Fibroblast of mammary gland (primary cell): ENCODE measurements around the gene MAP3K4.
A peak's percentile ranks its signal among the peaks of the same experiment; 100 is the strongest.

Experiments
- DNase-seq: peaks from one replicate; pipeline ENCODE4 v3.0.0-alpha.2; 2010; ENCODE audit warnings: low read depth
- H3K4me3 ChIP-seq: 2 replicates; pipeline ENCODE4 v1.5.1; 2011; ENCODE audit warnings: low read depth, mild to moderate bottlenecking, low read length, moderate library complexity; ENCODE audit not compliant: control insufficient read depth
- CTCF ChIP-seq: conservative IDR thresholded peaks from 2 replicates; pipeline ENCODE4 v1.5.1; 2011; ENCODE audit warnings: low read depth, low read length, inconsistent platforms; ENCODE audit not compliant: control insufficient read depth, insufficient read depth

Gene MAP3K4

DNA sequence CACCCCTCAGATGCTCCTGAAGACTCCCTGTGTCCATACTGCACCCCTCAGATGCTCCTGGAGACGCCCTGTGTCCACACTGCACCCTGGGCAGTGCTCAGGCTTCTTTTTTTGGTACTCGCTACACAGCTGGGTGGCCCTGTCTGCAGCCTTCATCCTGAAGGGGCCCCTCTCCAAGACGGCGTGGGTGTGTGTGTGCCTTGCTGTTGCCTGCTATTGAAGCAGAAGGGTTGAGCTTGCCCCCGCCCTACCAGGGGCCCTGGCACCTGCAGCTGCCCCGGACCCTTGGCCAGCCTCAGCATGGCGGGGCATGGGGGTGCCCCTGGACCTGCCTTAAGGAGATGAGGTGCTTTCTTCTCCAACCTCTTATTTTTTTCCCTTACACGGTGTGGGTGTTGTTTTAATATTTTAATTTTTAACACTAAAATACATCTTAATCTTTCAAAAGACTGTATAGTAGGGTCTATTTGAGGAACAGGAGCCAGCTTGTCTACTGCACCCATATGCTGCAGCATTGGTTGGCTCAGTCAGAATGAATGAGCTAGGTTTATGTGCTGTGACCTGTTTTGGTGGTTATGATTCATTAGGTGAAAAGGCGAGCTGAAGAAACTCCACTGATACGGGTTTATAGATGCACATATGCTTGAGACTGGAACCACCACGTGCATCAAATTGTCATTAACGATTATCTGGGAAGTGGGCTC is 146.4 kb downstream of the MAP3K4 start:
- TF ChIP-seq CTCF = no peak
- no peak overlapping the region for H3K4me3 ChIP-seq
- peak; percentile 73 for DNase-seq

DNA sequence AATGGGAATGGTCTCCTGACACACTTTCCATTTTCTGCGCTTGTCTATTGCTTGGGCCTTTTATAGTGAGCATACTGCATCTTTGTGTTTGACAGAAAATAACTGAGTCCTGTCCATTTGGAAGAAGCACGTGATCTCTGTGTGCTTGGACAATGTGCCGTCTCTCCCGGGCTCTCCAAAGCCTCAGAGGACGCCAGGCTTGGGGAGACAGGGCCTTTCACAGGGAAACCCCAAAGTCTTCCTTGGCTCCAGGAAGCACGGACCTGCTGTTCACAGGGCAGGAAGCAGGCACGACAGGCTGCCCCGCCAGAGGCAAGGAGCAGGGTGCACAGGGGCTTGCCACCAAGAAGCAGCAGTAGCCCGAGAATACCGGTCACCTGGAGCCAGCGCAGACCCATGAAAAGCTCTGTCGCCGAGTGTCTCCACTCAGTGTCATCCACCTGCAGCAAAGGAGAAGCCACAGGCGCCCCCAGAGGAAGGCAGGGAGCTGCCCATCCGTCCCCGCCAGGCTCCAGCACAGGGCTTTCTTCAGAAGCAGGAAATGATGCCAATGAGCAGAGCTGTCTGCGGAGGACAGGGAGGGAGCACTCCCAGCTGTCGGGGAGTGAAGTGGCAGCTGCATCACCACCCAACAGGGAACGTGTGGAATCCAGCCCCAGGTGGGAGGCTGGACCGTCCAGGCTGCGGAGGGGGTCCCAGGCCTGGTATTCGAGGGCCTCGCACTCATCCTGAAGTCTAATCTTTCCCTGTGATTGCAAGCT is 147.2 kb downstream of the MAP3K4 start:
- TF ChIP-seq CTCF = no peak
- no peak for DNase-seq
- no peak overlapping the region for H3K4me3 ChIP-seq

DNA sequence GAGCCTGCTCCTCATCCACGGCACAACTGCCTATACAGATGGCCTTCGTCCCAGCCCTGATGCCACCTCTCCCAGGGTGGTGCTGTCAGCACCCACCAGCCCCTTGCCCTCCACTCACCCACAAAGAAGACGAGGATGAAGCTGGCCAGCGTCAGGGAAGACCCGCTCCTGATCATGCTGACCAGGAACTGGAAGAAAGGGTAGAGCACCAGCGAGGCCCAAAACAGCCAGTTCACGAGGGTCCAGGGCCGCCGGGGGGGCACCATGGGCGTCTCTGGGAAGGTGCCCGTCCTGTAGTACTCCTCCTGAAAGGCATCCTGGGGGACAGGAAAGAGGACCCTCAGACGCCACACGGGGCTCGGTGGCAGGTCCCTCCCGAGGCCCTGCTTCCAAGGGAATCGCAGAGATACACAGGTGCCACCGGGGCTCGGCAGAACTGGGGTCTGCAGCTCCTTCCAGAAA is 147.8 kb downstream of the MAP3K4 start:
- no peak for DNase-seq
- no peak for TF ChIP-seq CTCF

GRCh38 chr6:161139766-161140553 is 148.4 kb downstream of the MAP3K4 start:
- TF ChIP-seq CTCF = no peak
- no peak overlapping the region for H3K4me3 ChIP-seq
- peak; percentile 48 for DNase-seq

More for the DNA sequence above, 147.8 kb downstream of the MAP3K4 start:
- H3K4me3 ChIP-seq = no peak overlapping the region

GRCh38 chr6:161140554-161140875 is 148.9 kb downstream of the MAP3K4 start:
- DNase-seq = no peak
- no peak overlapping the region for H3K4me3 ChIP-seq
- no peak for TF ChIP-seq CTCF

GRCh38 chr6:161141173-161141572 is 149.6 kb downstream of the MAP3K4 start:
- TF ChIP-seq CTCF = no peak
- DNase-seq = peak; percentile 19
- no peak overlapping the region for H3K4me3 ChIP-seq
